NT2/D1 (cell line): ENCODE data around the gene MFSD6.

Experiments
- YY1 ChIP-seq: IDR thresholded peaks from 2 replicates; pipeline ENCODE4 v1.6.1; 2011; ENCODE audit not compliant: insufficient read length, insufficient read depth
- ZNF274 ChIP-seq: IDR thresholded peaks from 2 replicates; pipeline ENCODE4 v1.6.1; 2011; ENCODE audit warnings: mild to moderate bottlenecking, low read depth, low read length

- TF ChIP-seq ZNF274 (no peak), YY1 (no peak)
Measured at GRCh38 chr2:190405070-190405469, 3.1 kb upstream of the MFSD6 start.
